A549 treated with CORT108297 at 1 μM for 4 hours (cell line): Measurements from ENCODE around the gene GORAB. TPM values are rescaled to one million over a fixed set of nuclear protein-coding genes. Genes with fewer than 3 reads are reported as not detected.

Experiments
- total RNA-seq: library from RNA; stranded (reverse); fragments of 200-300 nt; extraction: Qiagen RNA extraction; gene quantifications from 5 replicates; pipeline ENCODE4 v1.2.3, GENCODE V29; 2022

GORAB gene
- total RNA-seq, result 6.5 to 8.7 TPM (median 8.0 TPM) in 5 replicates

GRCh38 chr1:170531758-170532657 is at the start of gene GORAB:
Gene GORAB (plus strand): TSS chr1:170532166. CDS start chr1:170532224, 58 bp downstream.

Other genes starting within 250 kb of the GORAB start
- gene PRRX1, start 132.0 kb downstream of the GORAB start, total RNA-seq, result 0.06 TPM in 1 of 5 replicates, not detected in the others